NCI-H2196 (cell line): ENCODE data around the gene KCNN1.
"Not testable (repeated sequence)": the region's sequence is repeated elsewhere in the genome, so short reads cannot be mapped to it uniquely, and the experiment has no call there.

Experiments
- DNase-seq: peaks from one replicate; lab custom pipeline; 2025; ENCODE audit not compliant: unreplicated experiment; lab: John Stamatoyannopoulos, UW

The KCNN1 gene

DNA sequence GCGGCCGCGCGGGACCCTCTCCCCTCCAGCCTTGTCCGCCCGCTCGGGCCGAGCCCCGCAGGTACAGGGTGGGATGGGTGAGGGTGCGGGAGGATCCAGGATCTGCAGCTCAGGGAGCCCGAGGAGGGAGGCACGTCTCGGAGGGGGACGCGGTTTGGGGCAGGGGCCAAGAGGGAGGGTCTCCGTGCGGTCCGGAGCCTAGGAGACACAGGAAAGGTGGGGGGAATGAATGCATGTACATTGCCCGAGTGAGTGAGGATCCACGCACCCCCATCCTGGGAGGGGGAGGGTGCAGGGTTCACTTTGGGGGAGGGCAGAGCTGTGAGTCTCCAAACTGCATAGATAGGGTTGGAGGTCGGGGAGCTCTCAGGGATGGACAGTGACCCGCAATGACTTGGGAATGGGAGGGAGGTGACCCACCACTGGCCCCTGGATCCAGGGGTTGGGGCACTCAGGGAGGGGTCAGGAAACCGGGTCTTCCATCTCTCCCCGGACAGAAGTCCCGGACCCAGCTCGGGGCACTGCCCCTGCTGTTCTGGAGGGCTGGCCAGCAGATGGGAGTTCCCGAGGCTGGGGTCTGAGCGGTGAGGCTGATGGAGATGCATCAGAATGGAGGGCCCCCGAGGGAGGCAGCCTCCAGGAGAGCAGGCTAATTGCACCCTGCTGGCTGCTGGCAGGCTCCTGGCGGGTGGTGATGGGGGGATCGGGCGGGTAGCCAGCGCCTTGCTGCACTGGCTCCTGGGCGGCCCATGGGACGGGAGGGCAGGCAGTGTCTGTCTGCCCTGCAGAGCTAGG, 547 bp downstream of the KCNN1 start:
- DNase-seq, result no peak

DNA sequence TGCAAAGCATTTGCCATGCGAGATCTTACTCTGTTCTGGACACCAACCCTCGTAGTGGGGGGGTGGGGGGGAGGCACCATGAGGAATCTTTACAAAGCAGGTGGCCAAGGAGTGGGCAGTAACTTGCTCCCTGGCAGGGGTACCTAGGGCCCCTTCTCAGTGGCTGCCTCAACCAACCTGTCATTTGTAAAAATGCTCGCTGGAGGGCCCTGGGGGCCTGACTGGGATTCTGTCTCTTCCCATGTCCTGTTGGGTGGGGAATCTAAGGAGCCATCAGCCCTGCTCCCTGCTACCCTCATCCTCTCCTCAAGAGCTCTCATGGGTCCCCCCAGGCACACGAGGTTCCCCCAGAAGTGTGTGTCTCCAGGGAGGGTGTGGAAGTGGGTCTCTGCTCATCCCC, 1.5 kb downstream of the KCNN1 start:
- DNase-seq, result no peak

DNA sequence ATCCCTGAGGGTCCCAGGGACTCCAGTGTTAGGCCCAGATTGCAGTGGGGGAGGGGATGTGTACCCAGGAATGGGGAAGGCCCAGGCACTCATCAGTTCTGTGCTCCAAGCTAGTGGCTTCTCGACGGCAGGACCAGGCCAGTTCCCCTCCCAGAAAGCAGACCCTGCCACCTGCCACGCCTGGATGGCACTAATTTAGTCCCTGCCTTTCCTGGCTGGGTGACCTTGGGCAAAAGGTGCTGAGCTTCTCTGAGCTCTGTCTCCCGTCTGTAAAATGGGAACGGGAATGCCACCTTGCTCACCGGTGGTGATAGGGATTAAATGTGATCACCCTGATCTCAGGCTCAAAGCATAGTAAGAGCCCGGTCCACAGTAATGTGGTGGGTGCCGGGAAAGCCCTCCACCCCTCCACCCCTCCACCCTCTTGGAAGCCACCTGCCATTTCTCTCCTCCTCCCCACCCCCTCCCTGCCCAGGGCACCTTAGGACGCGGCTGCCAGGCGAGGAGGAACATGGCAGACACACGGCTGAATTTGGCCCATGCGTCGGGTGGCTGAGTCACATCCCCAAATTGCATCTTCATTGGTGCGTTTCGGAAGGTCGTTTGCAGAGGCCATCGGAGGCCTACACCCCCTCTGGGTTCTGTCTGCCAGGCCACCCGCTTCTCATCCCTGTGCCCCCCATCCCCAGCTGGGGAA, 2.3 kb downstream of the KCNN1 start:
- DNase-seq, result no peak

DNA sequence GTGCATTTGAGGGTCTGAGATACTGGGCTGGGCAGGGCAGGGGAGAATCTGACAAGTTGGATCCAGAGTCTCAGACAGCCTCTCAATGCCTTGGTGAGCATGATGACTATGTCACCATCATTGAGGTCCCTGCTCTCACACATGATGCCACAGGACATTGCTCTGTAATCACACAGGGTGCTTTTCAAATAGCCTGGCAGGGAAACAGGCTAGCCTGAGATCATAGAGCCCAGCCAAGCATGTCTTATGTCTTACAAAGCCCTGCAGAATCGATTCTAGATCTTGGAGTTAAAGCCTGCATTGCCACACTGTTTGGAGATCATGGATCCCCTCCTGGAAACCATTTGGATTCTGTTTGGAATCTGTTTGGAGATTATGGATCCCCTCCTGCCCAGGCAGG, 5.3 kb downstream of the KCNN1 start:
- DNase-seq, result no peak

DNA sequence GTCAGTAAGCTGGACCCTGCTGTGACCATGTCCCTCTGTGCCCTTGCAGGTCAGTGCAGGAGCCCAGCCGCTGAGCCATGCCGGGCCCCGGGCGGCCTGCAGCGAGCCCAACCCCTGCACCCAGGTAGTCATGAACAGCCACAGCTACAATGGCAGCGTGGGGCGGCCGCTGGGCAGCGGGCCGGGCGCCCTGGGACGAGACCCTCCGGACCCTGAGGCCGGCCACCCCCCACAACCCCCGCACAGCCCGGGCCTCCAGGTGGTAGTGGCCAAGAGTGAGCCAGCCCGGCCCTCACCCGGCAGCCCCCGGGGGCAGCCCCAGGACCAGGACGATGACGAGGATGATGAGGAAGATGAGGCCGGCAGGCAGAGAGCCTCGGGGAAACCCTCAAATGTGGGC, 6.9 kb downstream of the KCNN1 start:
- no peak for DNase-seq

DNA sequence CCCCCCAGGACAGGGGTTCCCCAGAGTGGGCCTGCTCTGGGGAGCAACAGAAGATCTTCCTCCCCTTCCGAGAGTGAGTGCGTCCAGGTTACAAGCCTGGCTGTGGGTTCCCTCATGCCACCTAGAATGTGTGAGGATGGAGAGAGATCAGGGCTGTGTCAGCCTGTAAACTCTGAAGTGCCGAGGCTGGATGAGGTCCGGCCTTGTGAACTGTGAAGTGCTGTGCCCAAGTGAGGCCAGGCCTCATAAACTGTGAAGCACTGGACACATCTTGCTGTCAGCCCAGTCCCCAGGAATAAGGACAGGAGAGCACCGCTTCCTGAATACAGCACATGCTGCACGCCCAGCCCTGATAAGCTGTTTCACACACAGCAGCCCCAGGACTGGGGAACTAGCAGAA, 7.6 kb downstream of the KCNN1 start:
- no peak for DNase-seq

DNA sequence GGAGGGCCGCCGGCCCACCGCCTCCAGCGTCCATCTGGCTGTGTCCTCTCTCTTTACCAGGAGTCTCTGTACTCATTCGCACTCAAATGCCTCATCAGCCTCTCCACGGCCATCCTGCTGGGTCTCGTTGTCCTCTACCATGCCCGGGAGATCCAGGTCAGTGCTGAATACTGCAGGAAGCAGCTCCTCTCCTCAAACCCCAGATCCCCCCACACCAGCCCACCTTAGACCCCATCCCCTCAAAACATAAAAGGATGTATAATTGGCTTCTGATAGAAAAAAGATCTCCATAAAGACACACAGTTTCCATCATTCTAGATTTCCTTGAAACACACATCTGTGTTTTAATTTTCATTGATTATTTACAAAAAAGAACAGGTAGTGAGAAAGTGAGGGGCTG, 8.1 kb downstream of the KCNN1 start:
- DNase-seq, result no peak

DNA sequence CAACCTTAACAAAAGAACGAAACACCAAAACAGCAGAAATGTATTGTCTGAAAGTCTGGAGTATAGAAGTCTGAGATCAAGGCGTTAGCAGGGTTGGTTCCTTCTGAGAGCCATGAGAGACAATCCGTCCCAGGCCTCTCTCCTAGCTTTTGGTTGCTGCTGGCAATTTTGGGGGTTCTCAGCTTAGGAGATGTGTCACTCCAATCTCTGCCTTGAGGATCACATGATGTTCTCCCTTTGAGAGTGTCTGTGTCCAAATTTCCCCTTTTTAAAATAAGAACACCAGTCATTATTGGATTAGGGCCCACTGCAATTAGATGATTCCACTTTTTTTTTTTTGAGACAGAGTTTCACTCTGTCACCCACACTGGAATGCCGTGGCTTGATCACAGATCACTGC, 10.1 kb downstream of the KCNN1 start:
- no peak for DNase-seq

DNA sequence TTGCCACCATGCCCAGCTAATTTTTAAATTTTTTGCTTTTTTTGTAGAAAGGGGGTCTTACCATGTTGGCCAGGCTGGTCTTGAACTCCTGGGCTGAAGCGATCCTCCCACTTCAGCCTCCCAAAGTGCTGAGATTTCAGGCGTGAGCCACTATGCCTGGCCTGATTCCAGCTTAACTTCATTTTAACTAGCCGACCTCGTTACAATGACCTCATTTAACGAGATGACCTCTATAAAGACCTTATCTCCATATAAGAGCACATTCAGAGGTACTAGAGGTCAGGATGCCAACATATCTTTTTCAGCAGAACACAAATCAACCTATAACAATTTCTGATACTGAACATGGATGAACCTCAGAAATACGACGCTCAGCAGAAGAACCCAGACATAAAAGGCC, 10.6 kb downstream of the KCNN1 start:
- DNase-seq, result no peak

DNA sequence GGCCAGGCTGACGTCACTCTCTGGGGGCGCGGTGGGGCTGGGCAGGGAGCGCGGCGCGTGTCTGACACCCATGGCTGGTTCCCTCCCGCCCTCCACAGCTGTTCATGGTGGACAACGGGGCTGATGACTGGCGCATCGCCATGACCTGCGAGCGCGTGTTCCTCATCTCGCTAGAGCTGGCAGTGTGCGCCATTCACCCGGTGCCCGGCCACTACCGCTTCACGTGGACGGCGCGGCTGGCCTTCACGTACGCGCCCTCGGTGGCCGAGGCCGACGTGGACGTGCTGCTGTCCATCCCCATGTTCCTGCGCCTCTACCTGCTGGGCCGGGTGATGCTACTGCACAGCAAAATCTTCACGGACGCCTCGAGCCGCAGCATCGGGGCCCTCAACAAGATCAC, 14.7 kb downstream of the KCNN1 start:
- no peak for DNase-seq

DNA sequence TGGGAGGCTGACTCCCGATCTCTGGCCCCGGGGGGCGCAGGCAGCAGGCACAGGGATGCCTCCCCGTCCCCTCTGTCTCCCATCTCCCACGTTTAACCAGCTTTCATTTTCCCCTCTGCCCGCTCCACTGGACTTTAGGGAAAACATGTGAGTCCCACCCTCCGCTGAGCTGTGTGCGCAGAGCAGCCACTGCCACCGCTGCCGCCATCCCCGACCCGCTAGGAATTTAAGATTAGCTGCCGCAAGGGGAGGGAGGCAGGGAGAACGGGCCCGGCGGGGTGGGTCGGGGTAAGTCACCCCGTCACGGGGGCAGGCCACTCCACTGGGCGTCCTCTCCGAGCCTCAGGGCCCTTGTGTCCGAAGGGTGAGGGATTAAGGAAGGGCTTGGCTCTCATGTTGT, 15.5 kb downstream of the KCNN1 start:
- DNase-seq, result no peak

DNA sequence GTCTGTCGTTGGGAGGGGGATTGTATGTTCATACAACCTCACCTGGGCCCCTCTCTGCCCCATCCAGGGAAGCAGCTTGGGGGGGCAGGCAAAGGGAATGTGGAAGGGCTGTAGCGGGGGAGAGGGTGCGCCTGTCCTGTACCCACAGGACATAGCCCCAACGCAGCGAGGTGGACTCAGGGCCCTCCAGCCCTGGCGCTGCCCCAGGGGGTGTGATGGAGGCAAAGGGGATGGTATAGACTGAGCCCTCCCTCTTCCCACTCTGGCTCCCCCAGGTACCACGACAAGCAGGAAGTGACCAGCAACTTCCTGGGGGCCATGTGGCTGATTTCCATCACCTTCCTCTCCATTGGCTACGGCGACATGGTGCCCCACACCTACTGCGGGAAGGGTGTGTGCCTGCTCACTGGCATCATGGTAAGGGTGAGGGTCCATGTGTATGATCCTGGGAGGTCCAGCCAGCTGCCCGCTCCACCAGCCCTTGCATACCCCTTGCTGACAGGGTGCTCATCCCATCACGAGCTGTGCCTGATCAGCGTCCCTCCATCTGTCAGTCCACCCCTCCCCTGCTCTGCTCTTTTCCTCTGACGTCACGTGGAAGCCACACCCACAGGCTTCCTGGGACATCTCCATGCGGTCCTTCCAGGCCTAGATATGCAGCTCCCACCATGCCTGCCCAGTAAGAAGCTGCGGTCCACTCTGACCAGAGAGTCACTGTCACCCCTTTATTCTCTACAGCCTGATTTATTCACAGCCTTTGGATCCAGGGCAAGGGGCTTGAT, 18.3 kb downstream of the KCNN1 start:
- DNase-seq, result no peak

DNA sequence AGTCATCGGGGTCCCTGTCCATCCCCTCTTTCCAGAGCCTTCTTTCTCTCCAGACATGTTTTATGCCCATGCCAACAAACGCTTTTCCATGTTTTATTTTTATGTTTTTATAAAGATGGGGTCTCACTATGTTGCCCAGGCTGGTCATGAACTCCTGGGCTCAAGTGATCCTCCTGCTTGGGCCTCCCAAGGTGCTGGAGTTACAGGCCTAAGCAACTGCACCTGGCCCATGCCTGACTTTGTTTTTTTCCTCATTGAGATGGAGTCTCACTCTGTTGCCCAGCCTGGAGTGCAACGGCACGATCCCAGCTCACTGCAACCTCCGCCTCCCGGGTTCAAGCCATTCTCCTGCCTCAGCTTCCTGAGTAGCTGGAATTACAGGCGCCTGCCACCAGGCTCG, 19.7 kb downstream of the KCNN1 start:
- not testable (repeated sequence) for DNase-seq

DNA sequence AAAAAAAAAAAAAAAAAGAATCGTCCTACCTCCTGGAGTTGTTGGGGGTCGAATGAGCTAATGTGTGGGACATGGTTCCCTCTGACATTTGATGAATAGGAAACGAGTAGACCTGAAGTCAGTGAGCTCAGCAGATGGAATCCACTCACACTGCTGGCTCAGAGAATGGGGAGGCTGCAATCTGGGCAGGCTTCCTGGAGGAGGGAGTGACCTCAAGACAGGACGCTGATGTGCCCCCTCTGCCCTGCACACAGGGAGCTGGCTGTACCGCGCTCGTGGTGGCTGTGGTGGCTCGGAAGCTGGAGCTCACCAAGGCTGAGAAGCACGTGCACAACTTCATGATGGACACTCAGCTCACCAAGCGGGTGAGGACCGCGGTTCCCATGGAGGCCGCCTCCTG, 21.3 kb downstream of the KCNN1 start:
- no peak for DNase-seq

DNA sequence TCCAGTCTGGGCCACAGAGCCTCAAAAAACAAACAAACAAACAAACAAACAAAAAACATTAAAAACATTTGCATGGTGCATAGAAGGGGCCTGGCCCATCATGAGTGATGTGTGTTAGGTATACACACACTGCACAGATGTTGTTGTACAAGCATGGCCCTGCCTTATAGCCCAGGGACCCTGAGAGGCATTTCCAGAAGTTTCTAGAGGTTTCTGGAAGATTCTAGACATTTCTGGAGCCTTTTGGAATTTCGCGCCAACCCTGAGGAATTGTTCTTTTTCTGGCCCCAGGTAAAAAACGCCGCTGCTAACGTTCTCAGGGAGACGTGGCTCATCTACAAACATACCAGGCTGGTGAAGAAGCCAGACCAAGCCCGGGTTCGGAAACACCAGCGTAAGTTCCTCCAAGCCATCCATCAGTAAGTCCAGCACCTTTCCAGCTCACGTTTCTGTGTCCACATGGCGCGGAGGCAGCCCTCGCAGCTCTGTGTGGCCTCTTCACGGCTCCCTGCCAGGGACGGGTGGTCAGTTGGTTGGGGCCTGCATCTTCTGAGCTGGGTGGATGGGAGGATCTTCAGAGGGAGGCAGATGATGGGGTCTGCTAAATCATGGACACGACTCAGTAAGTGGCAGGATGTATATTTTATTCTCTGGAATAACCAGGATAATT, 22.7 kb downstream of the KCNN1 start:
- no peak for DNase-seq

DNA sequence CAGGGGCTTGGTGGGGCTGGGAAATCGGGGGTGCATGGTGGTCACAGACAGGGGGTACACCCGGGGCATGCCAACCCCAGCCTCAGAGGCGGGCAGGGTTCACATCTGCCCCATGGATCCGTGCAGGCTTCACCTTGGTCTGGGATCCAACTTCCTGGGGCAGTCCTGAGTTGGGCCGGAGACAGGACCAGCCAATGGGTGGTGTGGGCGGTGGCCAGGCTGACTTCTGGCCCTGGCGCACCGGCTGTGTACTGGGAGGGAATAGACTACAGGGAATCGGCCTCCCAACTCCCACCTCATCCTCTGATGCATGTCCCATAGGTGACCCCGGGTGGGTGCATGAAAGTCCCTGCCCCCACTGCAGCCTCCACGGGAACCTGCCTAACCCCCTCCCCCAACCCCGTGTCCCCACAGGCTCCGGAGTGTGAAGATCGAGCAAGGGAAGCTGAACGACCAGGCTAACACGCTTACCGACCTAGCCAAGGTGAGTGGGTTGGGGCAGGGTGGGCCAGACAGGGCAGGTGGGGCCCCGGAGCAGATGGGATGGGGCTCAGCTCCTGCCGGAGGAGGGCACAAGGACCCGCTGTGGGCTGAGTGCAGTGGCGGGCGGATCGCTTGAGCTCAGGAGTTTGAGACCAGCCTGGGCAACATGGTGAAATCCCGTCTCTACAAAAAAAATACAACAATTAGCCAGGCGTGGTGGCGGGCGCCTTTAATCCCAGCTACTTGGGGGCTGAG, 26.3 kb downstream of the KCNN1 start:
- no peak for DNase-seq

DNA sequence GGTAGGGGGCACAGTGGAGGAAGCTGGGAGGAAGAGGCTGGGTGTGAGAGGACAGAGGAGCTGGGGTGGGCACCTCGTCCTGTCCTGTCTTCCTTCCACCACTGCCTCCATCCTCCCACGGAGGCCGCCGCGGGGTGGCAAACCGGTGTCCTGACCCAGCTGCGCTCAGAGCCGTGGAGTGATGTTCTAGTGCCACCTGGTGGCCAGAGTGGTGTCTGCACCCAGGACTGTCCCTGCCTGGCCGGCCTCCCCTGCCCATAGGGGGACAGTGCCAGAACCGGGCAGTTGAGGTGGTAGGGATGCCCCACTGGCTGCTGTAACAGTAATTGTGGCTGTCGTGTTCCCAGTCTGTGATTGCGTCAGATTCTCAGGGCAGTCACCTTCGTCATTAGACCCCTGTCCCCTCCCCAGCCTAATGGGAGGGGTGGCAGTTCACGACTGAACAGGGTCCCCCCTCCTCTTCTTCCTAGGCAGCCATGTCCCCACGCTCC, 30.0 kb downstream of the KCNN1 start:
- peak; percentile 81 for DNase-seq

DNA sequence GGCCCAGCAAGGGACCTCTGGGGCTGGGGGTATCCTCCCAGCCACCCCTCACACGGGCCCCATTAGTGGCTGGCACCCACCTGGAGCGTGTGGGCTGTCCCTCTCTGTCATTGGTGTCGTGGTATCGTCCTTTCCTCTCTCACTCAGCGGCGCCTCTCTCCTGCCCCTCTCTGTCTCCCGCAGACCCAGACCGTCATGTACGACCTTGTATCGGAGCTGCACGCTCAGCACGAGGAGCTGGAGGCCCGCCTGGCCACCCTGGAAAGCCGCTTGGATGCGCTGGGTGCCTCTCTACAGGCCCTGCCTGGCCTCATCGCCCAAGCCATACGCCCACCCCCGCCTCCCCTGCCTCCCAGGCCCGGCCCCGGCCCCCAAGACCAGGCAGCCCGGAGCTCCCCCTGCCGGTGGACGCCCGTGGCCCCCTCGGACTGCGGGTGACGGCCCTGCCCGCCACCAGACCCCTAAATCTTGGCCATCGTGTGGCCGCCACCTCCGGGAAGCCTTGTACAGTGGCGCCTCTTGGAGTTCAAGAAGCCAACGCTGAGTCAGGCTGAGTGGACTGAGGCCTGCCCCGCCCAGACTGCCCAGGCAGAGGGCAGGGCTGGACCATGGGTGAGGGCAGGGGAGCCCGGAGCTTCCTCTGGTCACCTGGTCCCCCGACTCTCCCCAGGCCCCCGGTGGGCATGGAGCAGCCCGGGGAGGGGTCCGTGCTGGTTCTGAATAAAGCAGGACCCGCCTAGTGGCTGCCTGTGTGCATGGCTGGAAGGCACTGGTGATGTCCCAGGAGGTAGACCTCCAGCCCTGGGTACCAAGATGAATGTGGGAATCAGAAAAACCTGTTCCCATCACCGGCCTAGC, 31.3 kb downstream of the KCNN1 start:
- DNase-seq, result no peak

DNA sequence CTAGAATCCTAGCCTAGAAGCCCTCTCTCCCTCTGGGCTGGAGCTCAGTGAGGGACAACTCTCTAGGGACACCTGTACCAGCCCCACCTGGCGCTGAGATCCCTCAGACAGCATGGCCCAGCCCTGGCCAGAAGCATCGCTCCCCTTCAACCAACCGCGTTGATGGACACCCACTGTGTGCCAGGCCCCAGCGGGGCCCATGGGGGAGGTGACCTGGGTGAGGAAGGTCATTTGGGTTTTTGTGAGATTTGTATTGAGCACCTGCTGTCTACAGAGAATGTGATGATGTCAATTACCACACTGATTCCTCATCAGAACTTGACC, 31.9 kb downstream of the KCNN1 start:
- no peak for DNase-seq
